GM13976 (cell line): Measurements from ENCODE around the gene RASD1.

Experiments
- DNase-seq: peaks from one replicate; pipeline ENCODE4 v3.0.0; 2012; ENCODE audit warnings: low spot score
- CTCF ChIP-seq: IDR thresholded peaks from 2 replicates; pipeline ENCODE4 v1.5.1; 2012; ENCODE audit warnings: borderline replicate concordance, mild to moderate bottlenecking; ENCODE audit not compliant: insufficient read depth; ENCODE audit errors: extremely low read depth, missing control alignments, control extremely low read depth
- in situ Hi-C: fragments of 300-500 bp; cut with MboI; formaldehyde crosslinking; loops from one replicate; pipeline ENCODE4 v1.12.0; 2022; ENCODE audit warnings: low sequenced_read_pairs, mixed read lengths, inconsistent platforms; ENCODE audit not compliant: unreplicated experiment

RASD1 gene

GRCh38 chr17:17526369-17526768, 30.2 kb upstream of the RASD1 start:
- no peak for DNase-seq
- no peak for TF ChIP-seq CTCF
- in situ Hi-C loops, result no loop called here

- TF ChIP-seq CTCF, result no peak
- no peak for DNase-seq
- in situ Hi-C loops, result no loop called here
These were observed 29.8 kb upstream of the RASD1 start for GRCh38 chr17:17525956-17526355.

GRCh38 chr17:17525311-17525710, 29.1 kb upstream of the RASD1 start:
- DNase-seq, result no peak
- in situ Hi-C loops, result no loop called here
- no peak for TF ChIP-seq CTCF

- in situ Hi-C loops, result no loop called here
- no peak for DNase-seq
These were observed 27.7 kb upstream of the RASD1 start for GRCh38 chr17:17523731-17524490.

GRCh38 chr17:17523001-17523730, 27.0 kb upstream of the RASD1 start:
- in situ Hi-C loops, result no loop called here
- no peak for TF ChIP-seq CTCF
- no peak for DNase-seq

More at GRCh38 chr17:17523731-17524490, 27.7 kb upstream of the RASD1 start:
- no peak for TF ChIP-seq CTCF

- in situ Hi-C loops, result no loop called here
- DNase-seq, result no peak
- TF ChIP-seq CTCF, result no peak
These were observed 24.5 kb upstream of the RASD1 start for GRCh38 chr17:17520599-17521232.
